ENCODE data around the gene SLC36A3.

DNA sequence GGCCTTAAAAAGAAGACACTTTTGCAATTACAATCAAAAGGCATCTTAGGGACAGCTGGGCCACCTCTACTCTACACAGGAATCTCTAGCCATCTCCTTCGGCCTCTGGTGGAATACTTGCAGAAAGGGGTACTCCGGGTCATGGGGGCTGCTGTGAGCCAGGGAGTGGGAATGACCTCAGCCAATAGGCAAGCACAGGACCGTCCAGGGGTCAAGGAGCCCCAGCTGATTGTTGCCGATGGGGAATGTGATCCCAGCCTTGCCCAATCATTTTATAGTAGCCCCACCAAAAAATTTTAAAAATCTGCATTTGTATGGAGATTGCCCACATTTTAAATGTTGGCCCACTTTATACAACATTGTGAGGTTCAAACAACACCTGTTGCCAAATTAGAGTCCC is 16.9 kb upstream of the SLC36A3 start:
- no peak for TF ChIP-seq CTCF (IDR thresholded peaks at IDR 0.05)
- TF ChIP-seq POLR2AphosphoS5 (IDR thresholded peaks at IDR 0.05), result no peak
- TF ChIP-seq EP300 (IDR thresholded peaks at IDR 0.05), result no peak
- TF ChIP-seq POLR2A (IDR thresholded peaks at IDR 0.05), result no peak

All from upper lobe of left lung (tissue), 4 donors.